K562 (cell line): ENCODE data around the gene CPED1. TPM values are rescaled to one million over a fixed set of nuclear protein-coding genes. Genes with fewer than 3 reads are reported as not detected.

ENCODE experiments used
- ATAC-seq: fragments of 200-7000 bp; cut with Tn5 transposase; 3 replicates; pipeline ENCODE4 v1.9.1; 2020; ENCODE audit warnings: moderate library complexity
- BruUV-seq: library from RNA; stranded (reverse); fragments of 400-500 nt; replicated peaks from 2 replicates; lab custom pipeline; 2021; lab: Mats Ljungman, UMichigan
- CTCF ChIA-PET: fragments of 300-600 bp; formaldehyde crosslinking; extraction: SDS; loops from one replicate; lab custom pipeline; 2021; ENCODE audit warnings: low intra/inter-chr PET ratio; lab: Yijun Ruan, JAX
- POLR2A ChIA-PET: fragments of 300-600, 350-650 bp; sonication (Branson Sonifier 250); formaldehyde crosslinking; extraction: SDS; loops from one replicate; lab custom pipeline; 2021; ENCODE audit warnings: antibody characterized with exemption, inconsistent platforms; lab: Yijun Ruan, JAX
- DNase-seq, 4 experiments: peaks; one replicate each; pipeline versions ENCODE4 v3.0.0 to v3.0.0-alpha.2; 2011 to 2018; ENCODE audit warnings: low spot score in 3 of 4, mixed read lengths in 3 of 4; ENCODE audit errors: extremely low read depth in 1 of 4
- FAIRE-seq: peaks from 2 replicates; lab custom pipeline; 2011; peaks lifted over from hg19 to GRCh38; lab: Jason Lieb, UNC
- H2AFZ ChIP-seq: 2 replicates; pipeline ENCODE4 v1.6.0; 2011; ENCODE audit warnings: low read depth, low read length, control low read depth, inconsistent platforms
- H3K27ac ChIP-seq: fragments of 200-600 bp; 3 replicates; pipeline ENCODE4 v1.8.0; 2011; ENCODE audit warnings: low read depth, mild to moderate bottlenecking, control low read depth, inconsistent platforms, low read length, moderate library complexity, mixed read lengths; ENCODE audit errors: extremely low read depth
- H3K27me3 ChIP-seq, 2 experiments: fragments of 300-600 bp in 1 of 2; 2 replicates in 1 of 2; 3 replicates in 1 of 2; pipeline versions ENCODE4 v1.6.0 to v1.8.0; 2011; ENCODE audit warnings: inconsistent platforms in 2 of 2, low read length in 2 of 2, mild to moderate bottlenecking in 1 of 2, mixed read lengths in 1 of 2, moderate library complexity in 1 of 2; ENCODE audit not compliant: control insufficient read depth in 2 of 2, insufficient read depth in 2 of 2
- H3K36me3 ChIP-seq: fragments of 300-600 bp; 3 replicates; pipeline ENCODE4 v1.8.0; 2011; ENCODE audit warnings: mild to moderate bottlenecking, low read length, inconsistent platforms; ENCODE audit not compliant: control insufficient read depth, insufficient read depth
- H3K4me1 ChIP-seq, 2 experiments: fragments of 200-600 bp in 1 of 2; replicated peaks in 1 of 2; 2 replicates in 1 of 2; 3 replicates in 1 of 2; pipeline versions ENCODE4 v1.5.1 to v1.8.0; 2011; ENCODE audit warnings: inconsistent platforms in 2 of 2, low read length in 2 of 2, mild to moderate bottlenecking in 1 of 2, mixed read lengths in 1 of 2, moderate library complexity in 1 of 2; ENCODE audit not compliant: control insufficient read depth in 2 of 2, insufficient read depth in 2 of 2
- H3K4me2 ChIP-seq: 2 replicates; pipeline ENCODE4 v1.6.1; 2011; ENCODE audit warnings: low read length, control low read depth, inconsistent platforms, mixed read lengths; ENCODE audit not compliant: insufficient read depth
- H3K4me3 ChIP-seq: fragments of 200-600 bp; sonication (generic), shearing (Covaris generic); 2 replicates; pipeline ENCODE4 v1.5.1; 2016; ENCODE audit warnings: control low read depth, inconsistent platforms
- H3K79me2 ChIP-seq: fragments of 200-600 bp; 3 replicates; pipeline ENCODE4 v1.8.0; 2011; ENCODE audit warnings: low read length, inconsistent platforms; ENCODE audit not compliant: control insufficient read depth, insufficient read depth
- H3K9ac ChIP-seq, 2 experiments: 2 replicates each; pipeline versions ENCODE4 v1.6.0 to v1.6.1; 2011; ENCODE audit warnings: low read depth in 2 of 2, low read length in 2 of 2, control low read depth in 1 of 2, inconsistent platforms in 1 of 2, mild to moderate bottlenecking in 1 of 2, mixed read lengths in 1 of 2; ENCODE audit not compliant: insufficient read depth in 1 of 2
- H3K9me1 ChIP-seq: one replicate; pipeline ENCODE4 v1.6.0; 2011; ENCODE audit warnings: inconsistent platforms, mild to moderate bottlenecking, low read length, moderate library complexity; ENCODE audit not compliant: control insufficient read depth, insufficient read depth
- H3K9me3 ChIP-seq: replicated peaks from 2 replicates; pipeline ENCODE4 v1.5.1; 2011; ENCODE audit warnings: low read depth, low read length, inconsistent platforms; ENCODE audit not compliant: control insufficient read depth, insufficient read depth
- H4K20me1 ChIP-seq: replicated peaks from 2 replicates; pipeline ENCODE4 v1.6.1; 2011; ENCODE audit warnings: low read length, inconsistent platforms, mixed read lengths; ENCODE audit not compliant: control insufficient read depth, insufficient read depth
- CHD2 ChIP-seq: IDR thresholded peaks from 2 replicates; pipeline ENCODE4 v1.6.1; 2011; ENCODE audit warnings: low read depth, low read length
- CREB3L1 ChIP-seq: fragments of 450-650 bp; IDR thresholded peaks from 2 replicates; pipeline ENCODE4 v1.6.1; 2014; ENCODE audit warnings: low read depth, mild to moderate bottlenecking, moderate library complexity, borderline replicate concordance
- CREBBP ChIP-seq: IDR thresholded peaks from one replicate; pipeline ENCODE4 v1.6.1; 2012; ENCODE audit warnings: low read depth, mild to moderate bottlenecking, control low read depth, inconsistent platforms, low read length
- EHMT2 ChIP-seq: fragments of 450-650 bp; IDR thresholded peaks from 2 replicates; pipeline ENCODE4 v1.6.1; 2018; ENCODE audit warnings: antibody characterized with exemption
- FOXM1 ChIP-seq, 2 experiments: fragments of 450-650 bp in 1 of 2; sonication (generic) in 1 of 2; formaldehyde crosslinking in 1 of 2; IDR thresholded peaks; 2 replicates each; pipeline versions ENCODE4 v1.6.1 to v1.9.0; 2017 to 2022; ENCODE audit warnings: low read depth in 2 of 2, mild to moderate bottlenecking in 2 of 2, missing genetic modification reagents in 1 of 2, moderate library complexity in 1 of 2
- HES1 ChIP-seq: fragments of 450-650 bp; IDR thresholded peaks from 2 replicates; pipeline ENCODE4 v1.6.1; 2016; ENCODE audit warnings: low read depth, mild to moderate bottlenecking, moderate library complexity
- HNRNPUL1 ChIP-seq: fragments of 200-400 bp; formaldehyde crosslinking; IDR thresholded peaks from 2 replicates; pipeline ENCODE4 v1.6.1; 2017; ENCODE audit warnings: low read length
- NFXL1 ChIP-seq: fragments of 450-650 bp; formaldehyde crosslinking; IDR thresholded peaks from 2 replicates; pipeline ENCODE4 v1.4.0; 2021; ENCODE audit warnings: mild to moderate bottlenecking
- TAF15 ChIP-seq: fragments of 200-400 bp; formaldehyde crosslinking; IDR thresholded peaks from 2 replicates; pipeline ENCODE4 v1.6.1; 2017; ENCODE audit warnings: mild to moderate bottlenecking, low read depth, low read length, moderate library complexity
- TAL1 ChIP-seq: fragments of 450-650 bp; IDR thresholded peaks from 2 replicates; pipeline ENCODE4 v1.6.1; 2016; ENCODE audit warnings: mild to moderate bottlenecking
- VEZF1 ChIP-seq: fragments of 200-800 bp; sonication (Bioruptor generic); IDR thresholded peaks from 2 replicates; pipeline ENCODE4 v1.6.1; 2017; ENCODE audit warnings: missing genetic modification characterization, missing compliant biosample characterization
- YY1 ChIP-seq, 3 experiments: IDR thresholded peaks; 2 replicates each; pipeline ENCODE4 v1.6.1; 2011; ENCODE audit warnings: low read length in 2 of 3, mild to moderate bottlenecking in 2 of 3, moderate library complexity in 2 of 3, borderline replicate concordance in 1 of 3, control low read depth in 1 of 3, low read depth in 1 of 3; ENCODE audit not compliant: insufficient read depth in 3 of 3, insufficient replicate concordance in 2 of 3, control insufficient read depth in 1 of 3, insufficient read length in 1 of 3; ENCODE audit errors: extremely low read depth in 1 of 3
- ZNF12 ChIP-seq: sonication (generic); formaldehyde crosslinking; IDR thresholded peaks from 2 replicates; pipeline ENCODE4 v1.4.0; 2020; ENCODE audit warnings: mild to moderate bottlenecking, missing genetic modification reagents
- ZNF274 ChIP-seq: IDR thresholded peaks from 2 replicates; pipeline ENCODE4 v1.6.1; 2011; ENCODE audit warnings: low read depth, mild to moderate bottlenecking, low read length, moderate library complexity, borderline replicate concordance
- ZNF589 ChIP-seq: fragments of 200-800 bp; sonication (Bioruptor generic); IDR thresholded peaks from 2 replicates; pipeline ENCODE4 v1.6.1; 2016; ENCODE audit warnings: low read depth, missing genetic modification characterization, missing compliant biosample characterization
- ZNF75A ChIP-seq: fragments of 450-650 bp; formaldehyde crosslinking; IDR thresholded peaks from 2 replicates; pipeline ENCODE4 v1.4.0; 2020; ENCODE audit warnings: mild to moderate bottlenecking
- ZNF764 ChIP-seq: fragments of 250-450 bp; sonication (Bioruptor Pico); IDR thresholded peaks from 2 replicates; pipeline ENCODE4 v1.4.0; 2020; ENCODE audit warnings: low read depth, mild to moderate bottlenecking, moderate library complexity
- WGBS: fragments of 100-300 bp; shearing (Covaris generic); methylation state at CpG from one replicate; pipeline ENCODE4 v1.1.6; 2016; ENCODE audit warnings: low coverage, mixed read lengths; ENCODE audit not compliant: insufficient coverage; ENCODE audit errors: missing lambda C conversion rate; 5-methylcytosine and 5-hydroxymethylcytosine counted together
- in situ Hi-C: fragments of 300-500 bp; cut with MboI; formaldehyde crosslinking; loops from 4 replicates; pipeline ENCODE4 v1.15.0; 2018; ENCODE audit warnings: inconsistent platforms, mixed read lengths
- intact Hi-C: fragments of 100-400 bp; cut with micrococcal nuclease; formaldehyde crosslinking; loops from 2 replicates; pipeline ENCODE4 v1.14.2; 2022
- polyA plus RNA-seq, 8 experiments: library from polyadenylated mRNA; depleted of rRNA in 4 of 8; stranded (reverse) in 5 of 8; unstranded in 3 of 8; fragments of >200 nt; fragmentation: Nextera tagmentation in 2 of 8; fragmentation: Illumina TruSeq in 1 of 8; extraction: Ambion mirVana in 2 of 8; extraction: Trizol in 1 of 8; gene quantifications; 2 replicates each; pipeline versions ENCODE4 v1.2.1 to v1.2.3, GENCODE V29; 2011 to 2014; ENCODE audit warnings: inconsistent platforms in 1 of 8, missing spikeins in 1 of 8
- total RNA-seq, 7 experiments: library from RNA; depleted of rRNA in 6 of 7; stranded (reverse); fragments of >200 nt in 6 of 7; fragmentation: Illumina TruSeq in 2 of 7; extraction: Trizol in 2 of 7; gene quantifications; 2 replicates each; pipeline versions ENCODE4 v1.2.1 to v1.2.3, GENCODE V29; 2011 to 2021; ENCODE audit warnings: low replicate concordance in 1 of 7

Gene CPED1
- total and polyA plus RNA-seq, 9 of the 15 experiments (the other 6 are each of a cell fraction or from before 2014, with no cell fraction given) = 195 to 393 (median 290) TPM

- POLR2A ChIA-PET = interaction anchor here (0.6 to 1.9 kb wide), 7 partner anchors 10 to 210 kb away, joined by 3 to 6 read pairs (median 4); partner anchors contain the start of gene ING3
- no peaks in the 10 kb centered on the region for H3K9me3 ChIP-seq
- peak overlapping the region; percentile 65 for H3K27ac ChIP-seq
- no peaks in the 10 kb centered on the region for H4K20me1 ChIP-seq
- DNase-seq = peak in 2 of 4 experiments; percentile 29 to 32
- in situ Hi-C loops = no loop called here
- intact Hi-C loops = no loop called here
- H3K79me2 ChIP-seq = peaks cover 16% of the 10 kb centered on the region; the same call in 2 of the 3 replicates
- H3K9me1 ChIP-seq = no peaks in the 10 kb centered on the region
- no TSS peak for BruUV-seq
- FAIRE-seq = no peak
- no peak overlapping the region for H3K4me2 ChIP-seq
- peak; percentile 85 for ATAC-seq
- no peak overlapping the region for H2AFZ ChIP-seq
- 65% methylated on average over 4 of the region's 4 CpGs for WGBS
- H3K4me1 ChIP-seq = peaks cover 0 to 9% of the 10 kb centered on the region in 2 experiments; a peak in 2 of 5 replicates
- H3K27me3 ChIP-seq = no peaks in the 10 kb centered on the region
- H3K9ac ChIP-seq = peak overlapping the region in 1 of 2 experiments; percentile 47; a peak in 1 of 4 replicates
- peaks cover 88% of the 10 kb centered on the region for H3K36me3 ChIP-seq
- H3K4me3 ChIP-seq = no peak overlapping the region
- CTCF ChIA-PET = no interaction called here
- TF ChIP-seq ZNF589 (CRISPR knock-in tag) (peak; percentile 98), ZNF12 (CRISPR knock-in tag) (no peak), YY1 (IDR thresholded peaks at IDR 0.05; ENCODE audit: borderline replicate concordance in 1 of 3, control insufficient read depth in 1 of 3, extremely low read depth in 1 of 3, insufficient read depth in 3 of 3, insufficient read length in 1 of 3, insufficient replicate concordance in 2 of 3, low read depth in 1 of 3, low read length in 2 of 3) (no peak), NFXL1 (CRISPR knock-in tag) (peak; percentile 93), ZNF764 (no peak), ZNF274 (no peak), ZNF75A (CRISPR knock-in tag) (peak; percentile 66; the same call in 1 of the 2 replicates), CREBBP (no peak), EHMT2 (no peak), FOXM1 (IDR thresholded peaks at IDR 0.05; ENCODE audit: low read depth) (peak; percentile 60; the same call in 1 of the 2 replicates), FOXM1 (CRISPR knock-in tag; IDR thresholded peaks at IDR 0.05; ENCODE audit: low read depth) (no peak), HES1 (no peak), TAL1 (peak; percentile 47), CHD2 (no peak), CREB3L1 (no peak), HNRNPUL1 (0 out of 2 replicates have a peak, but pooled peaks have one; percentile 49), TAF15 (no peak), VEZF1 (CRISPR knock-in tag) (peak; percentile 37; the same call in 1 of the 2 replicates)
These were observed 171.9 kb downstream of the CPED1 start for GRCh38 chr7:121160150-121161008.
